DMS 273 treated with DMSO at 0.1 percent for 48 hours (cell line): ENCODE data around the gene PRPF18.

ENCODE experiments used
- DNase-seq: peaks from one replicate; lab custom pipeline; 2025; lab: John Stamatoyannopoulos, UW

The PRPF18 gene

GRCh38 chr10:13604357-13605040 lies 17.7 kb downstream of the PRPF18 start:
- DNase-seq: no peak

- DNase-seq: no peak
Measured at GRCh38 chr10:13608246-13608853, 21.6 kb downstream of the PRPF18 start.

- no peak for DNase-seq
Measured at GRCh38 chr10:13612654-13613373, 26.0 kb downstream of the PRPF18 start.

- no peak for DNase-seq
Measured at GRCh38 chr10:13613519-13613918, 26.8 kb downstream of the PRPF18 start.

GRCh38 chr10:13614530-13615332 lies 28.0 kb downstream of the PRPF18 start:
- no peak for DNase-seq

- no peak for DNase-seq
Measured at GRCh38 chr10:13615650-13616300, 29.0 kb downstream of the PRPF18 start.

- DNase-seq: no peak
Measured at GRCh38 chr10:13617116-13617515, 30.4 kb downstream of the PRPF18 start.

- DNase-seq: no peak
Measured at GRCh38 chr10:13621931-13622330, 35.2 kb downstream of the PRPF18 start.

- DNase-seq: no peak
Measured at GRCh38 chr10:13624630-13625029, 37.9 kb downstream of the PRPF18 start.

- DNase-seq: no peak
Measured at GRCh38 chr10:13627459-13628310, 40.9 kb downstream of the PRPF18 start.

- DNase-seq: no peak
Measured at GRCh38 chr10:13628661-13629060, 41.9 kb downstream of the PRPF18 start.

GRCh38 chr10:13629116-13629515 lies 42.4 kb downstream of the PRPF18 start:
- DNase-seq: no peak

GRCh38 chr10:13630231-13630630 lies 43.5 kb downstream of the PRPF18 start:
- no peak for DNase-seq

- DNase-seq: no peak
Measured at GRCh38 chr10:13631594-13631993, 44.8 kb downstream of the PRPF18 start.

GRCh38 chr10:13632440-13632839 lies 45.7 kb downstream of the PRPF18 start:
- DNase-seq: no peak

- no peak for DNase-seq
Measured at GRCh38 chr10:13632884-13633440, 46.2 kb downstream of the PRPF18 start.

- no peak for DNase-seq
Measured at GRCh38 chr10:13633689-13634088, 46.9 kb downstream of the PRPF18 start.

GRCh38 chr10:13634207-13634606 lies 47.4 kb downstream of the PRPF18 start:
- no peak for DNase-seq

- no peak for DNase-seq
Measured at GRCh38 chr10:13636776-13637175, 50.0 kb downstream of the PRPF18 start.

GRCh38 chr10:13637303-13637856 lies 50.6 kb downstream of the PRPF18 start:
- DNase-seq: no peak
